ENCODE data around the gene PNMA6F. TPM values are rescaled to one million over a fixed set of nuclear protein-coding genes. Genes with fewer than 3 reads are reported as not detected.
"Not testable (repeated sequence)": the region's sequence is repeated elsewhere in the genome, so short reads cannot be mapped to it uniquely, and the experiment has no call there.

PNMA6F gene
- total RNA-seq, 1 donor from 2014 or later: not detected

DNA sequence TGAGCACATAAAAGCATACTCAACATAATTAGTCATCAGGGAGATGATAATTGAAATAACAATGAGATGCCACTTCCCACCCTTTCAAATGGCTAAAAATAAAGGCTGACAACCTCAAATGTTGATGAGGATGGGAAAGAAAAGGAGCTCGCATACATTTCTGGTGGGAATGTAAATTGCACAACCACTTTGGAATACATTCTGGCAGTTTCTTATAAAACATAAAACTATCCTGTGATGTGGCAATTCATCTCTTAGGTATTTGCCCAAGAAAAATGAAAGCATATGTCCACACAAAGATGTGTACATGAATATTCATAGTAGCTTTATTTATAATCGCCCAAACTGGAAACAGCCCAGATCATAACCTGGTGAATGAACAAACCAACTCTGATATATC lies 11.7 kb upstream of the PNMA6F start:
- Mint-ChIP-seq H3K4me1 (ENCODE audit: unreplicated experiment) (peaks cover 22% of the 10 kb centered on the region), H3K27ac (ENCODE audit: unreplicated experiment) (no peak overlapping the region), H3K9me3 (ENCODE audit: unreplicated experiment) (no peaks in the 10 kb centered on the region), H3K4me3 (ENCODE audit: unreplicated experiment) (peak overlapping the region; percentile 94), H3K36me3 (ENCODE audit: low read depth, unreplicated experiment) (peaks cover under 1% of the 10 kb centered on the region), H3K27me3 (ENCODE audit: unreplicated experiment) (no peaks in the 10 kb centered on the region)
- TF ChIP-seq, protein P1, sequence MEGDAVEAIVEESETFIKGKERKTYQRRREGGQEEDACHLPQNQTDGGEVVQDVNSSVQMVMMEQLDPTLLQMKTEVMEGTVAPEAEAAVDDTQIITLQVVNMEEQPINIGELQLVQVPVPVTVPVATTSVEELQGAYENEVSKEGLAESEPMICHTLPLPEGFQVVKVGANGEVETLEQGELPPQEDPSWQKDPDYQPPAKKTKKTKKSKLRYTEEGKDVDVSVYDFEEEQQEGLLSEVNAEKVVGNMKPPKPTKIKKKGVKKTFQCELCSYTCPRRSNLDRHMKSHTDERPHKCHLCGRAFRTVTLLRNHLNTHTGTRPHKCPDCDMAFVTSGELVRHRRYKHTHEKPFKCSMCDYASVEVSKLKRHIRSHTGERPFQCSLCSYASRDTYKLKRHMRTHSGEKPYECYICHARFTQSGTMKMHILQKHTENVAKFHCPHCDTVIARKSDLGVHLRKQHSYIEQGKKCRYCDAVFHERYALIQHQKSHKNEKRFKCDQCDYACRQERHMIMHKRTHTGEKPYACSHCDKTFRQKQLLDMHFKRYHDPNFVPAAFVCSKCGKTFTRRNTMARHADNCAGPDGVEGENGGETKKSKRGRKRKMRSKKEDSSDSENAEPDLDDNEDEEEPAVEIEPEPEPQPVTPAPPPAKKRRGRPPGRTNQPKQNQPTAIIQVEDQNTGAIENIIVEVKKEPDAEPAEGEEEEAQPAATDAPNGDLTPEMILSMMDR (IDR thresholded peaks at IDR 0.05; ENCODE audit: unreplicated experiment): no peak
- DNase-seq (ENCODE audit: low spot score): no peak

DNA sequence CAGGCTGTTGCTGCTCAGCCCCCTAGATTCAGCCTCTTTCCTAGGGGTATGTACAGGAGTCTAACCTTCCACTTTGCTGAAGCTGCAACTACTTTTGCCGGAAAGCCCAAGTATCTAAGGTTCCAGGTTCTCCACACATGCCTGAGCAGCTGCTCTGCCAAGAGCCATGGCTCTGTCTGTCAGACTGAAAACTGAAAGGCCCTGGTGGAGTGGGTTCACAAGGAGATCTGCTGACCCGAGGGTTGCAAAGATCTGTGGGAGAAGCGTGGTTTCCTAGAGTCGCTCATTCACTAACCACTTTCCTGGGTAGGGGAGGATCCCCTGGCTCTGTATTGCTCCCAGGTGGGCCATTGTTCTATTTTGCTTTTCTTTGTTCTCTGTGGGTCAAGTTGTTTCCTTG lies 6.0 kb upstream of the PNMA6F start:
- TF ChIP-seq, protein P1 (IDR thresholded peaks at IDR 0.05; ENCODE audit: unreplicated experiment): no peak
- Mint-ChIP-seq H3K9me3 (ENCODE audit: unreplicated experiment) (no peaks in the 10 kb centered on the region), H3K27me3 (ENCODE audit: unreplicated experiment) (no peaks in the 10 kb centered on the region), H3K4me1 (ENCODE audit: unreplicated experiment) (no peaks in the 10 kb centered on the region), H3K27ac (ENCODE audit: unreplicated experiment) (no peak overlapping the region), H3K36me3 (ENCODE audit: low read depth, unreplicated experiment) (no peaks in the 10 kb centered on the region), H3K4me3 (ENCODE audit: unreplicated experiment) (no peak overlapping the region)
- DNase-seq (ENCODE audit: low spot score): no peak

DNA sequence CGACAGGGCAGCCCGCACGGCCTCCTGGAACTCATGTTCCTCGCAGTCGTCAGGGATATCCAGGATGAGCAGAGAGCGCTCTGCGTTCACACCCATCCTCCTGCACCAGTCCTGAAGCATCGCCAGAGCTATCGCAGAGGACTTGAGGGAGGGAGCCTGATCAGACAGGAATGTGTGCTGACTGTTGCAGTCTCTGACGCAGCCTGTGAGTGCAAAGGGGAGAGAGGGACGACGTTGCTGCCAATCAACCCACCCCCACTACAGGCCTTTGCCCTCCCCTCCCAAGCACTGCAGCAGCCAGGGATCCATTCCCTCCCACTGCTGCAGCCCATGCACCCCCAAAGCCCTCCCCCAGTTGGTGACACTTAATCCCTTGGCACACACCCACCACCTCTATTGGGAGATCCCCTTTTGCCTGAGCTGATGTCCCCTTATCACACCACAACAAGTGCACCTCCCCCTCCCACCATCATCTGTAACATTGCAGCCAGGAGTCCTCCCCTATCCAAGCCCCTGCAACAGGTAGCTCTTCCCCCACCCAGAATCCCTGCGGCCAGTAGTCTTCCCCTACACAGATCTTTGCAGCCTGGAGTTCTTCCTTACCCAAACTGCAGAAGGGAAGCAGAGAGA lies 897 bp downstream of the PNMA6F start:
- no peak overlapping the region for H3K4me3 Mint-ChIP-seq (ENCODE audit: unreplicated experiment)
- no peaks in the 10 kb centered on the region for H3K27me3 Mint-ChIP-seq (ENCODE audit: unreplicated experiment)
- no peak for DNase-seq (ENCODE audit: low spot score)
- no peaks in the 10 kb centered on the region for H3K4me1 Mint-ChIP-seq (ENCODE audit: unreplicated experiment)
- H3K36me3 Mint-ChIP-seq (ENCODE audit: low read depth, unreplicated experiment): no peaks in the 10 kb centered on the region
- no peak overlapping the region for H3K27ac Mint-ChIP-seq (ENCODE audit: unreplicated experiment)
- H3K9me3 Mint-ChIP-seq (ENCODE audit: unreplicated experiment): no peaks in the 10 kb centered on the region
- TF ChIP-seq, protein P1 (IDR thresholded peaks at IDR 0.05; ENCODE audit: unreplicated experiment): no peak

DNA sequence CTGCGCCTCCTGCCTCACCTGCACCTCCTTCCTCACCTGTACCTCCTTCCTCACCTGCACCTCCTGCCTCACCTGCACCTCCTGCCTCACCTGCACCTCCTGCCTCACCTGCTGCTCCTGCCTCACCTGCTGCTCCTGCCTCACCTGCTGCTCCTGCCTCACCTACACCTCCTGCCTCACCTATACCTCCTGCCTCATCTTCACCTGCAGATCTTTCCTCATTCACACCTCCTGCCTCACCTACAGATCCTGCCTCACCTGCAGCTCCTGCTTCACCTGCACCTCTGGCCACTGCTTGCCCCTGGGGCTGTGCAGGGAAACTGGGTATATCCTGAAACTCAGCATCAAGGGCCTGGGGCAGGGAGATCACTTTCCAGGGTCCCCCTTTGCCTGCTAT lies 1.5 kb downstream of the PNMA6F start:
- not testable (repeated sequence) for H3K36me3 Mint-ChIP-seq (ENCODE audit: low read depth, unreplicated experiment); H3K4me3 Mint-ChIP-seq (ENCODE audit: unreplicated experiment); H3K9me3 Mint-ChIP-seq (ENCODE audit: unreplicated experiment); H3K27ac Mint-ChIP-seq (ENCODE audit: unreplicated experiment); H3K4me1 Mint-ChIP-seq (ENCODE audit: unreplicated experiment); DNase-seq (ENCODE audit: low spot score); H3K27me3 Mint-ChIP-seq (ENCODE audit: unreplicated experiment)

DNA sequence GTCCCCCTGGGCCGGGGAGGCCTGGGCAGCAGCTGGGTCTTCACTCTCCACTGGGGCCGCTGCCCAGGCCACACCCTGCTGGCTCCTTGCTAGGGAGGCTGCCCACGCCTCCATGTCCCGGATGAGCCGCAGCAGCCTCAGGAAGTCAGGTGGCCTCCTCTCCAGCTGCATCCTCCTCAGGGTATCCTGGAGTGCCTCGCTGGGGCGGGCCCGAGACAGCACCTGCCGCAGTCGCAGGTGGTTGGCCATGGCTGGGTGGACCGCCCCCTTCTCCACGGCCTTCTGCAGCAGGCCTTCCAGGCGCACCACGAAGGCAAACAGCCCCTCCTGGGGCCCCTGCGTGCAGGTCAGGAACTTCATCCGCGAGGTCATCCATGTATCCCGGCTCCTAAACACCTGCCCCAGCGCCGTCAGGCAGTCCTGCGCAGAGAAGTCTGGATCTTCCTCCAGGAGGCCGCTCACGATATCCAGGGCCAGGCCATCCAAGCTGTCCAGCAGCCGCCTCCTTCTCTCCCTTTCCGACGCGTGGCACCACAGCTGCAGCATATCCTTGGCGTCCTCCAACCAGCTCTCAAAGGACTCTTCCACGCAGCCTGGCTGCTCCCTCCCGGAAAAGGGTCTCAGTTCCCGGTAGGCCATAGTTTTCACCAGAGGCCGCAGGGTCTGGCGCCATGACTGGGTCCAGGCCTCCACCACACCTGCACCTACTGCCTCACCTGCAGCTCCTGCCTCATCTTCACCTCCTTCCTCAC lies 2.1 kb downstream of the PNMA6F start:
- H3K4me3 Mint-ChIP-seq (ENCODE audit: unreplicated experiment): no peak overlapping the region
- no peaks in the 10 kb centered on the region for H3K9me3 Mint-ChIP-seq (ENCODE audit: unreplicated experiment)
- H3K4me1 Mint-ChIP-seq (ENCODE audit: unreplicated experiment): no peaks in the 10 kb centered on the region
- no peak for DNase-seq (ENCODE audit: low spot score)
- H3K27ac Mint-ChIP-seq (ENCODE audit: unreplicated experiment): no peak overlapping the region
- no peaks in the 10 kb centered on the region for H3K36me3 Mint-ChIP-seq (ENCODE audit: low read depth, unreplicated experiment)
- TF ChIP-seq, protein P1 (IDR thresholded peaks at IDR 0.05; ENCODE audit: unreplicated experiment): no peak
- no peaks in the 10 kb centered on the region for H3K27me3 Mint-ChIP-seq (ENCODE audit: unreplicated experiment)

Data from endothelial cell (in vitro differentiated cells).